Measurements from ENCODE around the gene PTH1R. TPM values are rescaled to one million over a fixed set of nuclear protein-coding genes. Genes with fewer than 3 reads are reported as not detected.
A peak's percentile ranks its signal among the peaks of the same experiment; 100 is the strongest.

Gene PTH1R
- total RNA-seq, 1 donor from 2014 or later, result 0.29 TPM

GRCh38 chr3:46898321-46899150, 21.0 kb downstream of the PTH1R start:
- Mint-ChIP-seq H3K27ac (ENCODE audit: unreplicated experiment) (no peak overlapping the region), H3K36me3 (ENCODE audit: unreplicated experiment) (no peaks in the 10 kb centered on the region), H3K9me3 (ENCODE audit: unreplicated experiment) (peaks cover 4% of the 10 kb centered on the region), H3K4me3 (ENCODE audit: unreplicated experiment) (no peak overlapping the region), H3K4me1 (ENCODE audit: low read depth, unreplicated experiment) (no peaks in the 10 kb centered on the region), H3K27me3 (ENCODE audit: unreplicated experiment) (peaks cover 12% of the 10 kb centered on the region)
- DNase-seq, result peak; percentile 35
- TF ChIP-seq CTCF (IDR thresholded peaks at IDR 0.05; ENCODE audit: partially characterized antibody, unreplicated experiment), result no peak

GRCh38 chr3:46899151-46900006, 21.9 kb downstream of the PTH1R start:
- Mint-ChIP-seq H3K27me3 (ENCODE audit: unreplicated experiment) (peaks cover 10% of the 10 kb centered on the region), H3K4me3 (ENCODE audit: unreplicated experiment) (no peak overlapping the region), H3K27ac (ENCODE audit: unreplicated experiment) (no peak overlapping the region), H3K9me3 (ENCODE audit: unreplicated experiment) (peaks cover 4% of the 10 kb centered on the region), H3K4me1 (ENCODE audit: low read depth, unreplicated experiment) (no peaks in the 10 kb centered on the region), H3K36me3 (ENCODE audit: unreplicated experiment) (no peaks in the 10 kb centered on the region)
- TF ChIP-seq CTCF (IDR thresholded peaks at IDR 0.05; ENCODE audit: partially characterized antibody, unreplicated experiment), result no peak
- DNase-seq, result peak; percentile 13

- no peak overlapping the region for H3K27ac Mint-ChIP-seq (ENCODE audit: unreplicated experiment)
- H3K27me3 Mint-ChIP-seq (ENCODE audit: unreplicated experiment), result peaks cover 10% of the 10 kb centered on the region
- H3K4me3 Mint-ChIP-seq (ENCODE audit: unreplicated experiment), result no peak overlapping the region
- H3K4me1 Mint-ChIP-seq (ENCODE audit: low read depth, unreplicated experiment), result no peaks in the 10 kb centered on the region
- peaks cover 2% of the 10 kb centered on the region for H3K9me3 Mint-ChIP-seq (ENCODE audit: unreplicated experiment)
- TF ChIP-seq CTCF (IDR thresholded peaks at IDR 0.05; ENCODE audit: partially characterized antibody, unreplicated experiment), result no peak
- H3K36me3 Mint-ChIP-seq (ENCODE audit: unreplicated experiment), result no peaks in the 10 kb centered on the region
- DNase-seq, result no peak
Observed at GRCh38 chr3:46900007-46900292, 22.4 kb downstream of the PTH1R start.

GRCh38 chr3:46900356-46900755, 22.8 kb downstream of the PTH1R start:
- Mint-ChIP-seq H3K36me3 (ENCODE audit: unreplicated experiment) (no peaks in the 10 kb centered on the region), H3K4me1 (ENCODE audit: low read depth, unreplicated experiment) (no peaks in the 10 kb centered on the region), H3K27me3 (ENCODE audit: unreplicated experiment) (peaks cover 8% of the 10 kb centered on the region), H3K9me3 (ENCODE audit: unreplicated experiment) (peaks cover under 1% of the 10 kb centered on the region), H3K4me3 (ENCODE audit: unreplicated experiment) (no peak overlapping the region), H3K27ac (ENCODE audit: unreplicated experiment) (no peak overlapping the region)
- TF ChIP-seq CTCF (IDR thresholded peaks at IDR 0.05; ENCODE audit: partially characterized antibody, unreplicated experiment), result no peak
- no peak for DNase-seq

- DNase-seq, result no peak
- no peak overlapping the region for H3K27ac Mint-ChIP-seq (ENCODE audit: unreplicated experiment)
- no peaks in the 10 kb centered on the region for H3K36me3 Mint-ChIP-seq (ENCODE audit: unreplicated experiment)
- no peak for TF ChIP-seq CTCF (IDR thresholded peaks at IDR 0.05; ENCODE audit: partially characterized antibody, unreplicated experiment)
- H3K4me3 Mint-ChIP-seq (ENCODE audit: unreplicated experiment), result no peak overlapping the region
- peaks cover 7% of the 10 kb centered on the region for H3K27me3 Mint-ChIP-seq (ENCODE audit: unreplicated experiment)
- no peaks in the 10 kb centered on the region for H3K9me3 Mint-ChIP-seq (ENCODE audit: unreplicated experiment)
- H3K4me1 Mint-ChIP-seq (ENCODE audit: low read depth, unreplicated experiment), result no peaks in the 10 kb centered on the region
Observed at GRCh38 chr3:46901061-46901460, 23.5 kb downstream of the PTH1R start.
